HepG2 (cell line): ENCODE data around the gene PLCB1. TPM values are rescaled to one million over a fixed set of nuclear protein-coding genes. Genes with fewer than 3 reads are reported as not detected.

Source experiments
- ATAC-seq: fragments of 200-7000 bp; cut with Tn5 transposase; 3 replicates; pipeline ENCODE4 v1.9.1; 2020; ENCODE audit warnings: mild to moderate bottlenecking, moderate library complexity
- BruUV-seq: library from RNA; stranded (reverse); fragments of 400-500 nt; replicated peaks from 2 replicates; lab custom pipeline; 2021; lab: Mats Ljungman, UMichigan
- CTCF ChIA-PET: fragments of 300-600 bp; formaldehyde crosslinking; extraction: SDS; loops from one replicate; lab custom pipeline; 2021; ENCODE audit warnings: low total read pairs, inconsistent platforms, low intra/inter-chr PET ratio; lab: Yijun Ruan, JAX
- POLR2A ChIA-PET: fragments of 350-600 bp; sonication (Branson Sonifier 250); formaldehyde crosslinking; loops from one replicate; lab custom pipeline; 2020; ENCODE audit warnings: antibody characterized with exemption, inconsistent platforms; lab: Yijun Ruan, JAX
- DNase-seq: peaks from one replicate; pipeline ENCODE4 v3.0.0-alpha.2; 2015; ENCODE audit warnings: low spot score
- FAIRE-seq: peaks from 3 replicates; lab custom pipeline; 2011; peaks lifted over from hg19 to GRCh38; lab: Jason Lieb, UNC
- H2AFZ ChIP-seq: one replicate; pipeline ENCODE4 v1.6.1; 2011; ENCODE audit warnings: low read length, inconsistent platforms
- H3K27ac ChIP-seq: fragments of 300-600 bp; 3 replicates; pipeline ENCODE4 v1.8.0; 2011; ENCODE audit warnings: mixed run types, mild to moderate bottlenecking, mixed read lengths, low read length, inconsistent platforms; ENCODE audit not compliant: insufficient read depth; ENCODE audit errors: extremely low read length
- H3K27me3 ChIP-seq, 2 experiments: fragments of 200-600 bp in 1 of 2; 2 replicates in 1 of 2; 3 replicates in 1 of 2; pipeline versions ENCODE4 v1.6.0 to v1.8.0; 2011; ENCODE audit warnings: low read length in 2 of 2, mild to moderate bottlenecking in 2 of 2, moderate library complexity in 2 of 2, inconsistent platforms in 1 of 2; ENCODE audit not compliant: insufficient read depth in 2 of 2, control insufficient read depth in 1 of 2
- H3K36me3 ChIP-seq, 2 experiments: fragments of 200-600 bp in 1 of 2; replicated peaks in 1 of 2; 2 replicates in 1 of 2; 3 replicates in 1 of 2; pipeline versions ENCODE4 v1.5.1 to v1.8.0; 2011; ENCODE audit warnings: low read length in 2 of 2, inconsistent platforms in 1 of 2; ENCODE audit not compliant: insufficient read depth in 2 of 2, control insufficient read depth in 1 of 2
- H3K4me1 ChIP-seq: 2 replicates; pipeline ENCODE4 v1.5.1; 2012; ENCODE audit warnings: low read length, inconsistent platforms; ENCODE audit not compliant: insufficient read depth
- H3K4me2 ChIP-seq: 2 replicates; pipeline ENCODE4 v1.6.0; 2011; ENCODE audit warnings: low read depth, low read length, inconsistent platforms
- H3K4me3 ChIP-seq, 3 experiments: fragments of 200-600 bp in 1 of 3; sonication (generic), shearing (Covaris generic) in 1 of 3; replicated peaks in 1 of 3; 2 replicates each; pipeline ENCODE4 v1.5.1; 2011 to 2016; ENCODE audit warnings: low read length in 3 of 3, inconsistent platforms in 2 of 3, low read depth in 2 of 3, mild to moderate bottlenecking in 2 of 3, control low read depth in 1 of 3, mixed read lengths in 1 of 3; ENCODE audit not compliant: insufficient read depth in 1 of 3
- H3K79me2 ChIP-seq: one replicate; pipeline ENCODE4 v1.6.1; 2011; ENCODE audit warnings: low read length, inconsistent platforms; ENCODE audit not compliant: insufficient read depth
- H3K9ac ChIP-seq: 2 replicates; pipeline ENCODE4 v1.6.0; 2011; ENCODE audit warnings: mild to moderate bottlenecking, low read depth, low read length, inconsistent platforms; ENCODE audit not compliant: insufficient read depth
- H3K9me3 ChIP-seq: 2 replicates; pipeline ENCODE4 v1.5.1; 2012; ENCODE audit warnings: mild to moderate bottlenecking, low read length
- H4K20me1 ChIP-seq: 2 replicates; pipeline ENCODE4 v1.6.0; 2011; ENCODE audit warnings: inconsistent platforms, mild to moderate bottlenecking, low read length, moderate library complexity; ENCODE audit not compliant: insufficient read depth
- ARNT2 ChIP-seq: sonication (generic); formaldehyde crosslinking; IDR thresholded peaks from 2 replicates; pipeline ENCODE4 v1.8.0; 2022; ENCODE audit warnings: mild to moderate bottlenecking, low read depth, missing genetic modification reagents, moderate library complexity
- ELF1 ChIP-seq: sonication (generic); formaldehyde crosslinking; IDR thresholded peaks from 2 replicates; pipeline ENCODE4 v1.4.0; 2020; ENCODE audit warnings: missing genetic modification reagents
- HMGXB4 ChIP-seq, 2 experiments: sonication (generic) in 1 of 2; formaldehyde crosslinking in 1 of 2; IDR thresholded peaks; 2 replicates each; pipeline versions ENCODE4 v1.4.0 to v1.6.1; 2018 to 2020; ENCODE audit warnings: missing genetic modification reagents in 2 of 2, borderline replicate concordance in 1 of 2, low read depth in 1 of 2, mild to moderate bottlenecking in 1 of 2, missing biosample characterization in 1 of 2
- POLR2G ChIP-seq: fragments of 200-400 bp; formaldehyde crosslinking; IDR thresholded peaks from 2 replicates; pipeline ENCODE4 v1.6.1; 2018; ENCODE audit warnings: mild to moderate bottlenecking, low read depth, low read length, moderate library complexity
- TEF ChIP-seq: sonication (generic); formaldehyde crosslinking; IDR thresholded peaks from 2 replicates; pipeline ENCODE4 v1.5.0; 2020; ENCODE audit warnings: missing genetic modification reagents
- USF2 ChIP-seq, 2 experiments: sonication (generic) in 1 of 2; formaldehyde crosslinking in 1 of 2; IDR thresholded peaks; 2 replicates each; pipeline versions ENCODE4 v1.5.1 to v1.6.1; 2011 to 2020; ENCODE audit warnings: borderline replicate concordance in 1 of 2, low read depth in 1 of 2, low read length in 1 of 2, mild to moderate bottlenecking in 1 of 2, missing genetic modification reagents in 1 of 2, moderate library complexity in 1 of 2
- ZNF281 ChIP-seq: sonication (generic); formaldehyde crosslinking; IDR thresholded peaks from 2 replicates; pipeline ENCODE4 v1.4.0; 2020; ENCODE audit warnings: missing genetic modification reagents, borderline replicate concordance
- ZNF335 ChIP-seq: sonication (generic); formaldehyde crosslinking; IDR thresholded peaks from 2 replicates; pipeline ENCODE4 v1.4.0; 2020; ENCODE audit warnings: missing genetic modification reagents
- ZNF556 ChIP-seq: sonication (generic); formaldehyde crosslinking; IDR thresholded peaks from 2 replicates; pipeline ENCODE4 v1.4.0; 2020; ENCODE audit warnings: mild to moderate bottlenecking, missing genetic modification reagents, borderline replicate concordance
- in situ Hi-C: cut with HindIII; loops from 2 replicates; pipeline ENCODE4 v1.10.0; 2017; ENCODE audit warnings: low pct_unique_long_range_greater_than_20kb; ENCODE audit not compliant: extremely low pct_ligation_motif_present
- intact Hi-C: fragments of 100-400 bp; cut with micrococcal nuclease; formaldehyde crosslinking; loops from one replicate; pipeline ENCODE4 v1.10.0; 2022; ENCODE audit not compliant: unreplicated experiment
- polyA plus RNA-seq, 8 experiments: library from polyadenylated mRNA; depleted of rRNA in 3 of 8; stranded (reverse) in 7 of 8; unstranded in 1 of 8; fragments of >200 nt; fragmentation: Illumina TruSeq in 4 of 8; extraction: Trizol in 4 of 8; gene quantifications; 2 replicates each; pipeline versions ENCODE4 v1.2.1 to v1.2.3, GENCODE V29; 2011 to 2016; ENCODE audit warnings: low read depth in 4 of 8, missing spikeins in 1 of 8, mixed read lengths in 1 of 8; ENCODE audit not compliant: insufficient read depth in 1 of 8
- total RNA-seq, 5 experiments: library from RNA; depleted of rRNA; stranded (reverse); fragments of >200 nt; fragmentation: Illumina TruSeq; extraction: Trizol; gene quantifications; 2 replicates each; pipeline ENCODE4 v1.2.3, GENCODE V29; 2016; ENCODE audit warnings: low read depth in 1 of 5

The PLCB1 gene
- total and polyA plus RNA-seq, 2 of the 13 experiments (the other 11 are each of a cell fraction or from before 2014, with no cell fraction given): 42.4 to 55.9 TPM

DNA sequence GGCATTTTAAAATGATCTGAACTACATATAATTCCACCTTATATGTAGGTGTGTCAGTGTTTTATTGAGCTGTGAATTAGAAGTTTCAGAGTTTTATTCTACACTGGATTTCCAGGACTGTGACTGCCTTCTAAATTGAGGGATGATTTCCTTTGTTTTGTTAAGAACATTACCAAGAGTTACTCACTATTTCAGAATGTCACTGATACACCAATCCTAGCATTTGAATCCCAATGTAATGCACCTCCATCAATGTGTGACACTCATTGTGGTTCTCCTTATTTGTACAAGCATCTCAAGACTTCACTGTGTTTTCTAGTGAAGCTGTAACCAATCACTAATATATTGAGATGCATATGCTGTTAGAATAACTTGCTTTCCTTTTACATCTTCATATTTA, 86.8 kb downstream of the PLCB1 start:
- in situ Hi-C loops: no loop called here
- Histone ChIP-seq H3K4me2 (no peak overlapping the region), H3K4me1 (peaks cover 27% of the 10 kb centered on the region)
- BruUV-seq: no TSS peak
- no peak for TF ChIP-seq ZNF281
- TF ChIP-seq ARNT2: no peak
- no peak for TF ChIP-seq POLR2G
- no peak for TF ChIP-seq ZNF335
- no peak for TF ChIP-seq USF2 (IDR thresholded peaks at IDR 0.05; ENCODE audit: low read depth, low read length)
- TF ChIP-seq USF2 (CRISPR knock-in tag; IDR thresholded peaks at IDR 0.05; ENCODE audit: borderline replicate concordance): no peak
- TF ChIP-seq HMGXB4 (CRISPR knock-in tag; IDR thresholded peaks at IDR 0.05; ENCODE audit: borderline replicate concordance in 1 of 2, low read depth in 1 of 2): no peak
- no peak for TF ChIP-seq ZNF556 (CRISPR knock-in tag)
- TF ChIP-seq ELF1 (CRISPR knock-in tag): no peak
- TF ChIP-seq TEF (CRISPR knock-in tag): no peak
- TF ChIP-seq, all 625 proteins: peak for 0
- Histone ChIP-seq H3K79me2 (peaks cover 7% of the 10 kb centered on the region), H3K9me3 (no peaks in the 10 kb centered on the region), H2AFZ (no peak overlapping the region), H3K27me3 (no peaks in the 10 kb centered on the region), H4K20me1 (no peaks in the 10 kb centered on the region), H3K4me3 (no peak overlapping the region), H3K9ac (no peak overlapping the region), H3K36me3 (peaks cover 0 to 2% of the 10 kb centered on the region in 2 experiments; a peak in 4 of 5 replicates), H3K27ac (no peak overlapping the region)
- ChIA-PET CTCF (no interaction called here), POLR2A (no interaction called here)
- ATAC-seq (no peak), DNase-seq (no peak), FAIRE-seq (no peak)
- intact Hi-C loops: no loop called here
